HS-27A (cell line): Measurements from ENCODE around the gene SPTSSB.
A peak's percentile ranks its signal among the peaks of the same experiment; 100 is the strongest.

Experiments
- DNase-seq: peaks from one replicate; pipeline ENCODE4 v3.0.0-alpha.2; 2012; ENCODE audit warnings: low read depth, missing footprints

SPTSSB gene

DNA sequence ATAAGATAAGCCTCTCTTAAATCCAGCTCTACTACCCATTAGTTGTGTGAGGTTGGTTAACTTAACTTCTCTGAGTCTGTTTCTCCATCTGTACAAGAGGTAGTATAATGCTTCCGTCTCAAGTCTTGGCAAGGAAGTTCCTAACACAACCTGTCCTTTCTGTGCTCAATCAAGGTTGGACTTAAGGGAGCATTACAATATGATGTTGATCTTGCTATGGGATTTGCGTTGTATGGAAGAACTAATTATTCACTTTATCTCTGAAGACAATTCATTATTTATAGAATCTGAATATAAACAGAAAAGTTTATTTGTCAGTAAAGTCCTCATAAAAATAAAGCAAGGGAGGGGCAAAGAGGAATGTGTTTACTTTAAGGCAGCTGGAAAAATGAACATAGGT, 18.9 kb upstream of the SPTSSB start:
- DNase-seq: no peak

DNA sequence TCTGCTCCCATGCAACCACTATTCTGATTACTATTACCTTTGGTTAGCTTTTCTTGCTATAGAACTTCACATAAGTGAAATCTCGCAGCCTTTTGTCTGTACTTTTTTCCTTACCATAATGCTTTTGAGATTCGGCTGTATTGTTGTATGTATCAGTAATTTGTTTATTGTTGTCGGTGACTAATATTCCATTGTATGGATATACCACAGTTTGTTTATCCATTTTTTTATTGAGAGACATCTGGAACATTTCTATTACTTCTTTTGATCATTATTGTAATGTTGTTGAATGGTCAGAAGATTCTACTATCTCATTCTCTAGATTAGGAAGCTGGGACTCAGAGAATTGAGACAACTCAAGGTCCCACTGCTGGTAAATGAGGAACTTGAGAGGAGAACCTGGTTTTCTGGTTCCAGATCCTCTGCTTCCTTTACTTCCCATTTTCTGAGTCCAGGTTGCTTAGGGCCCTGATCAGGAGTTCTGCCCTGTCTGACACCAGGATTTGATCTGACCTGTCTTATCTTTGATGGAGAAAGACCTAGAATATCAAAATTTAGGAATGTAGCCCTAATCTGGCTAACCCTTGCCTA, 18.2 kb upstream of the SPTSSB start:
- no peak for DNase-seq

DNA sequence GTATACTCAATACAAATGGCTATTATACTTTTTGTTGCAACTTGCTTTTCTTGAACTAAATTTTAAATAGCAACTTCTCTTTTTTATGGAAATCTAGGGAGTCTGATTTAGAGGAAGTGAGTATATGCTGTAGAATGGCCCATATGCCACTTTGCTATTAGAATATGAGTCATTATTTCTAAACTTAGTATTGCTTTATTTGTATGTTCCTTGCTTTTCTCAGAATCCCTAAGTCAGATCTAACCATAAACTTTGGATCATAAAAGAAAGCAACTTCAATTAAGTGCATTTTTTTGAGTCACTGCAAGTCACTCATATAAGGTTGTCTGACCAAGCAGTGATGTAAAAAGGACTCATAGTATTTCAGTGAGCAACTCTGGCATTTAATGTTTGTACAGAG, 17.5 kb upstream of the SPTSSB start:
- DNase-seq: no peak

DNA sequence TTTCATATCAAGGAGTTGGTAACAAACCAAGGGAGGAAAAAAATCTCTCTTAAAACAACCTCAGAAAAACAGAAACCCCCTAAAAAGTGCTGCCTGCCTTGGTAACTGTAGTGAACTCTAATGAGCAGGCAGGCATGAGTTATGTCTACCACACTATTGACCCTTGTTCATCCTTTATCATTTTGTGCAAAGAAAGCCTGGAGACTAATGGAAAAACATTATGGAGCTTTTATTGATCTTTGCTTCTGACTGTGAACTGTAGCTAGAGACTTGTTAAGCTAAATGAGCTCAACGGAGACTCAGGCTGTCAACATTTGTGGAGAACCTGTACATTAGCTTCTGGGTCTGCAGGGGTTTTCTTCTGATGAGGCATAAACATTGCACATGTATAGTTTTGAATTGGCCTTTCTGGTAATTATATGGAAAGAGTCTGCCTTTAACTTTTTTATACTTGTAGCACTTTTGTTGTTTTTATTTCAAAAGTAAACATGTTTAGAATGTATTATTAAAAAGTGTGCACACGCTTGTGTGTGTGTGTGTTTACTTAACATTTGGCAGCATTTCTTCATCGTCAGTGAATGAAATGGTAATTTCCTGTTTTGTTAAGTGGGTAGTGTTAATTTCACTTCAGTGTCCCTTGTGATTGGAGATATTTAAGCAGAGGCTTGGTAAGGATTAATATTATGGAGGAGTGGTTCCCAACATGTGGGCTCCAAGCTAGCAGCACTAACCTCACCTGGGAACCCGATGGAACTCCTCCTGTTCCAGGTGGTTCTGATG, 15.9 kb upstream of the SPTSSB start:
- DNase-seq: no peak

DNA sequence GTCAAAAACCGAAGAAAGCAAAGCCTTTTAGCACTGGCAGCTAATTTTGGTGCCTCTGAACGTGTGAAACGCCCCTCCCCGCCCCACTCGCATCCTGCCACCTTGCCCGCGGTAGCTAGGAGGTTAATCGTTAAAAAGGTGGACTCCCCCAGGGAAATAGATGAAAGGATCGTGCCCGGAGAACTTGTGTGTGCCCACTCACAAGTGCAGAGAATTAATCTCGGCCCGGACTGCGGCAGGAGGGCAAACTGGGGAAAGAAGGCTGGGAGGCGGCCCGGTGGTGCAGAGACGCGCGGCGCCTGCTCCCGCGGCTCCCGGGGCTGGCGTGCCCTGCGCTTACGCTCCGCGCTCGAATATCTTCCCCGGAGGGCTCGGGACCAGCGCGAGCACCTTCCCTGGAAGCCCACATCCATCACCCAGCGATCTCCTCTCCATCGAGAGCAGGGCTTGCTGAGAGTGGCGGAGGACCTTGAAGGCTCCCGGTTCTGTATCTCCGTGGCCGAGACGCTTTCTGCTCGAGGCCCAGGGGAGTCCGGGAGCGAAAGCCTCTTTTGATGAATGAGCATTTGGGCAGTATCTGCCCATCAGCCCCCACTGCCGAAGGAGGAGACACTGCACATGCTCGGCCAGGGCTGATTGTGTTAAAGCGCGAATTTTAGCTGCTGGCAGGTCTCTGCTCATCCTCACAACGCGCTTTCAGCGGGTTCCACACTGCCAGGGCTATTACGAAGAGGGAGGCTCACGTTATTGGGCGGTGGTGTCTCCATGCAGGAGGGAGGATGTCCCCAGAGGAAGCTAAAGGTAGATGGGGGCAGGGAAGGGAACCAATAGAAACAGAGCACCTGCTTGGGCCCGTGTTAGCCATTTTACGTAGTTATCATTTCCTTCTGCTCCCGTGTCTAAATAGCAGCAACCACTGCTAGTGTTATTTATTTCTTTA, 1.3 kb upstream of the SPTSSB start:
- DNase-seq: no peak

GRCh38 chr3:161369531-161369930, 1.8 kb downstream of the SPTSSB start:
- DNase-seq: no peak

DNA sequence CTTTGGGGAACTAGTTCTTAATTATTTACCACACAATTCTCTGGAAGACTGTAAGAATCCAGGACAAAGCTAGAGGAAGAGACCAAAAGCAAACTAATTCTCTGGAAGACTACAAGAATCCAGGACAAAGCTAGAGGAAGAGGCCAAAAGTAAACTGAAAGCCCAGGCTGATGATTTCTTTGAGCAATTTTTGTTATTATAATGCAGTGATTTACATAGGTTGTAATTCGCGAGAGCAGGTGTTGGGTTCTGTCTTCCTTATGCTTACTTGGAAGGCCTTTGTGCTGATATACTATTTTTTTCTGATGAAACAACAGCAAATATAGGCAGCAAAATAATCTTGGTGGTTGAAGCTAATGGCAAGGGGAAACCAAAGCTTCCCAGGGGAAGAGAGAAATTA, 5.2 kb downstream of the SPTSSB start:
- DNase-seq: no peak

GRCh38 chr3:161358488-161358887, 12.8 kb downstream of the SPTSSB start:
- no peak for DNase-seq

DNA sequence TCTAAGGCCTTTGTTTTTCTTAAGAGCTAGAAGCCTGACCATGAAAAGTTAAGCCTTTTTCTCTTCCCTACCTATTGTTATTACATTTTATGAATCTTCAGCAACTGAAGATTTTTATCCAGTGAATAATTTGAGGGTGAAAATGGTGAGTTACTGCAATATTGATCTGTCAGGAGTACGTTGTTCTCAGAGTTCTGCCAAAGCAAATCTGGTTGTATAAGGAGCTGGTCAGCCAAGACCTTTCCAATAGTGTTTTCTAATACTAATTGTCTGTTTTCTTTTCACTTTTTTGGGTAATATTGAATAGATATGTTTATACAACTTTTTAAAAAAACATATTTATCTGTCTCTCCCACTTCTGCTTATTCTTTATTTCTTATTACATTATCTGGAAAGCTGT, 15.0 kb downstream of the SPTSSB start:
- DNase-seq: no peak

DNA sequence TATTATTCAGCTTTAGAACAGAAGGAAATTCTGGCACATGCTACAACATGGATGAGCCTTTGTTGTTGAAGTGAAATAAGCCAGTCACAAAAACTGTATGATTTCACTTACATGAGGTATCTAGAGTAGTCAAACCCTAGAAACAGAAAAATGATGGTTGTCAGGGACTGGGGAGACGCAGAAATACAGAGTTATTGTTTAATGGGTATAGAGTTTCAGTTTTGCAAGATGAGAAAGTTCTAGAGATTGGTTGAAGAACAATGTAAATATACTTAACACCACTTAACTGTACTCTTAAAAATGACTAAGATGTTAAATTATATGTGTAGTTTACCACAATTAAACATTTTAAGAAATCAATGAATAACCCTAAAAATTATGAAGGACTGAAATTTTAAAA, 15.8 kb downstream of the SPTSSB start:
- DNase-seq: no peak

DNA sequence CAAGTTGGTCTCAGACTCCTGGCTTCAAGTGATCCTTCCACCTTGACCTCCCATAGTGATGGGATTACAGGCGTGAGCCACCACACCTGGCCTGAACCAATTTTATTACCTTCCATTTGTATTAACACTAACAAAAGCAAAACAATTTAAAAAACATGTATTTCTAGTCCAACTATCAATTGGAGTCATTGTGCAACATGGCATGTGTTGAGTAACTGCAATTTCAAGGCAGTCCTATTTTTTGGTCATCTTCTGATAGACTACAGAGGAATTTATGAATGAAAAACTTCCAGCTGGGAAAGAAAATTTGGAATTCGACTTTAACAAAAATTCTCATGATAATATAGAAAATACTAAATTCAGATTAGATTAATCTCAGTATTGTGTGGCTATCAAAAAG, 16.8 kb downstream of the SPTSSB start:
- DNase-seq: no peak

DNA sequence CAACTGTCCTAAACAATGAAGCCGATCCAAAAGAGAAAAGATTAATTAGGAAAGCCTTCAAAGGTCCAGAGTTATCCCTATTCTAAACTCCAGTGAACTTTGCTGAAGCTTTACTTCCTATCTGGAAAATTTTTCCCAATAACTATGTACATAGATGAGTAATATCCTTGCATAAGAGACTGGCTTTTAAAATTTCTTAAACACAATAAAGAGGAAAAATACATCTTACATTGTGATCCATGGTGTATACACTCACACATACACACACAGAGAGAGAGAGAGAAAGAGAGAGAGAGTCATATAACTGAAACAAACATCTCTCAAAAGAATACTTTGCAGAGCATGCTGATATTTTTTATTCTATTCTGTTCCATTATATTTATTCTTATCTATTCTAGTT, 20.0 kb downstream of the SPTSSB start:
- no peak for DNase-seq

GRCh38 chr3:161350916-161351315, 20.4 kb downstream of the SPTSSB start:
- no peak for DNase-seq

GRCh38 chr3:161349529-161350312, 21.6 kb downstream of the SPTSSB start:
- DNase-seq: peak; percentile 31

- no peak for DNase-seq
These were observed 22.4 kb downstream of the SPTSSB start for GRCh38 chr3:161348796-161349400.

DNA sequence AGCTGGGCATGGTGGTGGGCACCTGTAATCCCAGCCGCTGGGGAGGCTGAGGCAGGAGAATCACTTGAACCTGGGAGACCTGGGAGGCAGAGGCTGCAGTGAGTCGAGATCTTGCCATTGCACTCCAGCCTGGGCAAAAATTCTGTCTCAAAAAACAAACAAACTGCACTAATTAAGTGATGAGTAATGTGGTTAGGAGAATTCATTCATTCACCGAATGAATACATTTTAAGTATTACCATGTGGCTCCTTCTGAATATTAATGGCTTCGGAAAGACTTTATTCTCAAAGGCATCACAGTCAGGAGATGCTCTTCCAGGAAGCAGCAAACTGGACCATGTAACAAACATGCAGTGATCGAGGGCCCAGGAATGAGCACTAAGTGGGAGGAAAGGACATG, 23.6 kb downstream of the SPTSSB start:
- no peak for DNase-seq

- no peak for DNase-seq
These were observed 26.3 kb downstream of the SPTSSB start for GRCh38 chr3:161345023-161345422.

DNA sequence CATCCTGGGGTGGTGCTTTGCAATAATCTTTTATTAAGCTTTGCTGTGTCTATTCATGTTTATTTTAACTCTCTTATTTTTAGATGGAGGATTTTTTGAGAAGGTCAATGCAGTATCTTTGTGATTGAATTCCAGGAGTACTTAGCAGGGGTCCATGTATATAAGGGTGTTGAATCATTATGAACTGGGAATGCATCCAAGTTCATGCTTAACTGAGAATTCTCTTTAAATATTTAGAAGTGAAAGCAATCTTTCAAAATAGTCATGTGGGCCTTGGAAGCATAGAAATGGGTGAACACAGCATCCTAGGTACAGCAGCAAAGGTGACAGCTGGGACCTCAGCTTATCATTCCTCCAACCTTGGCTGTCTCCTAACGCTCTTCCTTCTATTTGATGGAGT, 27.3 kb downstream of the SPTSSB start:
- no peak for DNase-seq

DNA sequence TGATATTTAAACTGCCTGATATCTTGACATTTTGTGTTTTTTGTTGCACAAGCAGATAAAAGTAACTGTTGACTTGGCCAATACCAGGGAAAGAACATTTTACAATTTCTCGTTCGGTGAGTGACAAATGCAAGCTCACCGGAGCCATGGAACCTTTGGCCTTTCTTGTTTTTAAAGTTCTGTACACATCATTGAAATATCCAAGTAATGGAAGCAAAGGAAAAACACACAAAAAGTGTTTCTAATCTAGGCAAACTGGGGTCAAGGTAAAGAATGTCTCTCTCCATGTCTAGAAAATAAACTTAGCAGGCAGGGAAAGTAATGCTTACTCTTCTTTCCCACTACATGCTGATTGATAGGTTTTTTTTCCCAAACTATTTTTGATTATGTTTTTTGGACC, 27.8 kb downstream of the SPTSSB start:
- no peak for DNase-seq

GRCh38 chr3:161342629-161343028, 28.7 kb downstream of the SPTSSB start:
- no peak for DNase-seq
